Sigmoid colon (tissue), 7 donors: ENCODE measurements around the gene SAC3D1. TPM values are rescaled to one million over a fixed set of nuclear protein-coding genes. Genes with fewer than 3 reads are reported as not detected.

Experiments
- DNase-seq: peaks from one replicate; pipeline ENCODE4 v3.0.0-alpha.2; 2019
- H3K27ac ChIP-seq, 4 donors: fragments of 200-600 bp; sonication (generic); one replicate each; pipeline ENCODE4 v1.5.1; 2016 to 2019; ENCODE audit warnings: mild to moderate bottlenecking in 1 of 4
- H3K27me3 ChIP-seq, 3 donors: fragments of 200-600 bp; sonication (generic); one replicate each; pipeline ENCODE4 v1.5.1; 2019; ENCODE audit warnings: mild to moderate bottlenecking in 1 of 3
- H3K36me3 ChIP-seq, 4 donors: fragments of 200-600 bp; sonication (generic); one replicate each; pipeline ENCODE4 v1.5.1; 2016 to 2019
- H3K4me1 ChIP-seq, 4 donors: fragments of 200-600 bp; sonication (generic); one replicate each; pipeline ENCODE4 v1.5.1; 2017 to 2019
- H3K4me3 ChIP-seq, 4 donors: fragments of 200-600 bp; sonication (generic); one replicate each; pipeline ENCODE4 v1.5.1; 2017 to 2019; ENCODE audit warnings: mild to moderate bottlenecking in 2 of 4, moderate library complexity in 1 of 4
- H3K9me3 ChIP-seq, 4 donors: fragments of 200-600 bp in 3 of 4; sonication (generic) in 3 of 4; one replicate each; pipeline versions ENCODE4 v1.5.1 to v1.6.1; 2013 to 2019
- CTCF ChIP-seq, 4 experiments: fragments of 450-650 bp in 3 of 4; fragments of 200-600 bp in 1 of 4; IDR thresholded peaks; one replicate each; pipeline ENCODE4 v1.5.1; 2016 to 2019; ENCODE audit warnings: antibody characterized with exemption in 4 of 4, mild to moderate bottlenecking in 3 of 4, moderate library complexity in 2 of 4
- EP300 ChIP-seq, 4 donors: sonication (generic); formaldehyde crosslinking; IDR thresholded peaks; one replicate each; pipeline ENCODE4 v1.6.1; 2017; ENCODE audit warnings: antibody characterized with exemption in 4 of 4
- POLR2A ChIP-seq, 2 donors: fragments of 450-650 bp; IDR thresholded peaks; one replicate each; pipeline ENCODE4 v1.6.1; 2016; ENCODE audit warnings: antibody characterized with exemption in 2 of 2, mild to moderate bottlenecking in 2 of 2, moderate library complexity in 2 of 2
- POLR2AphosphoS5 ChIP-seq, 4 donors: sonication (generic); formaldehyde crosslinking; IDR thresholded peaks; one replicate each; pipeline ENCODE4 v1.6.1; 2017; ENCODE audit warnings: antibody characterized with exemption in 4 of 4
- WGBS, 2 donors: extraction: QIAGEN DNeasy Blood & Tissue Kit; methylation state at CpG; one replicate each; pipeline ENCODE4 v1.1.7; 2013; 5-methylcytosine and 5-hydroxymethylcytosine counted together
- intact Hi-C: fragments of 100-400 bp; cut with DNase I; formaldehyde crosslinking; loops from one replicate; pipeline ENCODE4 v1.15.1; 2023
- polyA plus RNA-seq, 3 donors: library from polyadenylated mRNA; stranded (reverse); fragments of 200-250 nt; gene quantifications; one replicate each; pipeline ENCODE4 v1.2.3, GENCODE V29; 2013
- total RNA-seq, 4 donors: library from RNA; depleted of rRNA; stranded (reverse); fragments of >200 nt; gene quantifications; one replicate each; pipeline ENCODE4 v1.1.0, GENCODE V29; 2016
- donor health status: healthy with polysubstance abuse.
- donor health status: Bipolar disorder and iron deficiency.
- donor health status: healthy.

SAC3D1 gene
- total and polyA plus RNA-seq, 7 donors, result 9.1 to 20.3 (median 13.0) TPM

- Histone ChIP-seq H3K4me1 (peaks cover 0 to 23% (median 20%) of the 10 kb centered on the region in 4 donors), H3K9me3 (no peaks in the 10 kb centered on the region), H3K27me3 (no peaks in the 10 kb centered on the region), H3K4me3 (no peak overlapping the region), H3K36me3 (peaks cover 17 to 50% (median 30%) of the 10 kb centered on the region in 4 donors), H3K27ac (no peak overlapping the region)
- intact Hi-C loops, result loop anchor here (2.0 kb wide), 1 partner anchor 73 kb away; no protein-coding TSS in a partner anchor
- TF ChIP-seq POLR2A (IDR thresholded peaks at IDR 0.05) (no peak), EP300 (IDR thresholded peaks at IDR 0.05) (no peak), CTCF (IDR thresholded peaks at IDR 0.05) (no peak), POLR2AphosphoS5 (IDR thresholded peaks at IDR 0.05) (no peak)
- WGBS, 2 donors, result 93 to 94% methylated on average over 4 of the region's 4 CpGs
- DNase-seq, result no peak
Observed at GRCh38 chr11:65085446-65085845, 44.4 kb downstream of the SAC3D1 start.

- TF ChIP-seq POLR2AphosphoS5 (IDR thresholded peaks at IDR 0.05) (no peak), EP300 (IDR thresholded peaks at IDR 0.05) (no peak), POLR2A (IDR thresholded peaks at IDR 0.05) (no peak), CTCF (IDR thresholded peaks at IDR 0.05) (no peak)
- H3K9me3 ChIP-seq, result no peaks in the 10 kb centered on the region
- no peak for DNase-seq
- peaks cover 17 to 50% (median 30%) of the 10 kb centered on the region in 4 donors for H3K36me3 ChIP-seq
- no peak overlapping the region for H3K27ac ChIP-seq
- intact Hi-C loops, result no loop called here
- 92 to 96% methylated on average over 9 of the region's 9 CpGs for WGBS, 2 donors
- H3K4me1 ChIP-seq, result peaks cover 0 to 23% (median 20%) of the 10 kb centered on the region in 4 donors
- H3K27me3 ChIP-seq, result no peaks in the 10 kb centered on the region
- no peak overlapping the region for H3K4me3 ChIP-seq
Observed at GRCh38 chr11:65086809-65087208, 45.8 kb downstream of the SAC3D1 start.

DNA sequence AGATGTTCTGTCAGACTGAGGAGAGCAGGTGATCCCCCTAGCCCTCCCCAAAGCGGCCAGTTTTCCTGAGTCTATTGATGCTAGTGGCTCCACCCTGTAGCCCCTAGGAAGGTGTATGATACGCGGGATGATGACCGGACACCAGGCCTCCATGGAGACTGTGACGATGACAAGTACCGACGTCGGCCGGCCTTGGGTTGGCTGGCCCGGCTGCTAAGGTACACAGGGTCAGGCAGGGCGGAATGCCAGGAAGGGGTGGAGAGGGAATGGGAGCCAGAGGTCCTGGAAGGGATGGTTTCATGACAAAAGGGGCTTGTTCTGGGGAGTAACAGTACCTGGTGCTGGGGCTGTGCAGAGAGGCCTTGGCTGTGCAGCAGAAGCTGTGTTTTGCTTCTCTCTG, 46.2 kb downstream of the SAC3D1 start:
- TF ChIP-seq POLR2A (IDR thresholded peaks at IDR 0.05), result no peak
- no peak for TF ChIP-seq POLR2AphosphoS5 (IDR thresholded peaks at IDR 0.05)
- TF ChIP-seq CTCF (IDR thresholded peaks at IDR 0.05), result no peak
- TF ChIP-seq EP300 (IDR thresholded peaks at IDR 0.05), result no peak
- peak; percentile 65 for DNase-seq
- no peak overlapping the region for H3K4me3 ChIP-seq
- no peaks in the 10 kb centered on the region for H3K9me3 ChIP-seq
- H3K27me3 ChIP-seq, result no peaks in the 10 kb centered on the region
- no peak overlapping the region for H3K27ac ChIP-seq
- intact Hi-C loops, result no loop called here
- H3K4me1 ChIP-seq, result peaks cover 0 to 23% (median 20%) of the 10 kb centered on the region in 4 donors
- H3K36me3 ChIP-seq, result peaks cover 17 to 50% (median 30%) of the 10 kb centered on the region in 4 donors
- 95 to 96% methylated on average over 11 of the region's 11 CpGs for WGBS, 2 donors

DNA sequence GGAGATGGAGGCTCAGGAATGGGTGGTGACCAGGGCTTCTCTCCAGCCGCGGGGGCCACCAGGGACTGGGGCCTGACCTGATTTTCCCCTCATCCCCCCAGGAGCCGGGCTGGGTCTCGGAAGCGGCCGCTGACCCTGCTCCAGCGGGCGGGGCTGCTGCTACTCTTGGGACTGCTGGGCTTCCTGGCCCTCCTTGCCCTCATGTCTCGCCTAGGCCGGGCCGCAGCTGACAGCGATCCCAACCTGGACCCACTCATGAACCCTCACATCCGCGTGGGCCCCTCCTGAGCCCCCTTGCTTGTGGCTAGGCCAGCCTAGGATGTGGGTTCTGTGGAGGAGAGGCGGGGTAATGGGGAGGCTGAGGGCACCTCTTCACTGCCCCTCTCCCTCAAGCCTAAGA, 46.8 kb downstream of the SAC3D1 start:
- Histone ChIP-seq H3K4me3 (no peak overlapping the region), H3K27ac (no peak overlapping the region), H3K4me1 (peaks cover 0 to 23% (median 20%) of the 10 kb centered on the region in 4 donors), H3K27me3 (no peaks in the 10 kb centered on the region), H3K9me3 (no peaks in the 10 kb centered on the region), H3K36me3 (peaks cover 17 to 50% (median 30%) of the 10 kb centered on the region in 4 donors)
- intact Hi-C loops, result no loop called here
- WGBS, 2 donors, result 96% methylated on average over 15 of the region's 15 CpGs
- TF ChIP-seq POLR2A (IDR thresholded peaks at IDR 0.05) (no peak), POLR2AphosphoS5 (IDR thresholded peaks at IDR 0.05) (no peak), EP300 (IDR thresholded peaks at IDR 0.05) (no peak), CTCF (IDR thresholded peaks at IDR 0.05) (no peak)
- no peak for DNase-seq

DNA sequence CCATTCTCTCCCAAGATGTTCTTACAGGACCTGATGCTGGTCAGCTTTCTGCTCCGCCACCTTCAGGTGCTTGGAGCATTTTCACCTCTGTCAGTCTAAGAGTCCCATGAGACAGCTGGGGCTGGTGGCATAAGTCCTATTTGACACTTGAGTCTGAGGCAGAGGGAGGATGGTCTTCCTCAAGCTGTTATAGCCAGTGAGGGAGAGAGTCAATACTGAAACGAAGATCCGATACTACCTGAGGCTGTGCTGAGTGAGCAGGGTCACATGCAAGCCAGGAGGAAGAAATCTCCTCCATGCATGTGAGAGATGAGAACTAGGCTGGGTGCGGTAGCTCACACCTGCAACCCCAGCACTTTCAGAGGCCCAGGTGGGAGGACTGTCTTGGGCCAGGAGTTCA, 48.6 kb downstream of the SAC3D1 start:
- H3K9me3 ChIP-seq, result no peaks in the 10 kb centered on the region
- peaks cover 0 to 12% (median 11%) of the 10 kb centered on the region in 4 donors for H3K4me1 ChIP-seq
- H3K4me3 ChIP-seq, result no peak overlapping the region
- no peaks in the 10 kb centered on the region for H3K27me3 ChIP-seq
- peaks cover 17 to 50% (median 30%) of the 10 kb centered on the region in 4 donors for H3K36me3 ChIP-seq
- no peak overlapping the region for H3K27ac ChIP-seq
- intact Hi-C loops, result no loop called here
- TF ChIP-seq POLR2AphosphoS5 (IDR thresholded peaks at IDR 0.05), result no peak
- TF ChIP-seq POLR2A (IDR thresholded peaks at IDR 0.05), result no peak
- no peak for TF ChIP-seq EP300 (IDR thresholded peaks at IDR 0.05)
- no peak for TF ChIP-seq CTCF (IDR thresholded peaks at IDR 0.05)
- WGBS, 2 donors, result 92% methylated on average over 4 of the region's 4 CpGs
- DNase-seq, result no peak
